Measurements from ENCODE around the gene DDX1. TPM values are rescaled to one million over a fixed set of nuclear protein-coding genes. Genes with fewer than 3 reads are reported as not detected.

The DDX1 gene
- total and polyA plus RNA-seq, 2 experiments from 2014 or later = 99.9 to 102 TPM

DNA sequence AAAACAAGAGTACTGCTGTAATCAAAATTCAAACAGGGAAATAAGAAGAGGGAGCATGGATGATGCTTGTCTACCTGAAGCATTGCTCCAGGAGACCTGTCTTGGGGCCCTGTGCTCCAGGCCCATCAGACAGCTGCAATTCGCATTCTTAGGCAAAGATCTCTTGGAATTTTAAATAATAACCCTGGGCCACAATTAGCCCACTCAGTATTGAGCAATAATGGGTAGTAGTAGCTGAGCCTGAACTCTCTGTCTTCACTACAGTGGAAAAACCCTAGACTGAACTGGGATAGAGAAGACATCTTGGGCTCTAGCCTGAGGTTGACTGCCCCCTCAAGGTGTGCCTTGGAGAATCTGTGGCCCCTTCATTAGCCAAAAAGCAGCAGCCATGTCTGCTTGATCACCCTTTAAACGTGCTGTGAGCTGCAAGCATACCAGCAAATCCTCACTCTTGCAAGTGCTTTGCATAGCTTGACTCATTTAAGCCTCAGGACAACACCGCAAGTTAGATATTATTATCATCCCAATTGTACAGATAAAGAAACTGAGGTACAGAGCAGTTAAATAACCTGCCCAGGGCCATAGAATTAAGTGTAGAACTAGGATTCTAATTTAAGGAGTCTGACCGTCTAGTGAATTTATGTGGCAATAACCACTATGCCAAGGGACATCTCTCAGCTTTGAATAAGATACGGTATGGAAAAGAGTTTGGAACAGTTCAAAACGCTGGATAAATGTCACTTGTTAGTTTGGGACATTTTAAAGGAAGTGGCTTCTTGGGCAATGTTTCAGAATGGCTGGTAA is 69.0 kb downstream of the DDX1 start:
- H3K4me1 Mint-ChIP-seq = no peaks in the 10 kb centered on the region

More for the DNA sequence above, 69.0 kb downstream of the DDX1 start:
- Mint-ChIP-seq H3K4me3 (no peak overlapping the region), H3K36me3 (ENCODE audit: low read depth) (no peaks in the 10 kb centered on the region), H3K27me3 (ENCODE audit: insufficient read depth, low read depth, poor library complexity) (peaks cover 2% of the 10 kb centered on the region), H3K27ac (no peak overlapping the region), H3K9me3 (no peaks in the 10 kb centered on the region)
- DNase-seq (ENCODE audit: low spot score) (no peak), ATAC-seq (no peak)
- Histone ChIP-seq H3K4me3 (no peak overlapping the region), H3K79me2 (replicated peaks; ENCODE audit: insufficient read depth) (no peaks in the 10 kb centered on the region), H3K27ac (ENCODE audit: low read depth) (no peak overlapping the region), H3K27me3 (ENCODE audit: insufficient read depth) (no peaks in the 10 kb centered on the region), H4K20me1 (replicated peaks; ENCODE audit: insufficient read depth) (no peaks in the 10 kb centered on the region), H3K4me1 (ENCODE audit: insufficient read depth) (no peaks in the 10 kb centered on the region), H3F3A (replicated peaks; ENCODE audit: low read depth) (no peaks in the 10 kb centered on the region), H3K36me3 (ENCODE audit: insufficient read depth) (no peaks in the 10 kb centered on the region), H3K9me2 (ENCODE audit: insufficient read depth) (0 out of 2 replicates have a peak, but pooled peaks cover 4% of the 10 kb centered on the region), H2AFZ (no peak overlapping the region), H3K4me2 (no peak overlapping the region)
- no peak for TF ChIP-seq JUNB (IDR thresholded peaks at IDR 0.05; ENCODE audit: unreplicated experiment)
- TF ChIP-seq, protein P1, sequence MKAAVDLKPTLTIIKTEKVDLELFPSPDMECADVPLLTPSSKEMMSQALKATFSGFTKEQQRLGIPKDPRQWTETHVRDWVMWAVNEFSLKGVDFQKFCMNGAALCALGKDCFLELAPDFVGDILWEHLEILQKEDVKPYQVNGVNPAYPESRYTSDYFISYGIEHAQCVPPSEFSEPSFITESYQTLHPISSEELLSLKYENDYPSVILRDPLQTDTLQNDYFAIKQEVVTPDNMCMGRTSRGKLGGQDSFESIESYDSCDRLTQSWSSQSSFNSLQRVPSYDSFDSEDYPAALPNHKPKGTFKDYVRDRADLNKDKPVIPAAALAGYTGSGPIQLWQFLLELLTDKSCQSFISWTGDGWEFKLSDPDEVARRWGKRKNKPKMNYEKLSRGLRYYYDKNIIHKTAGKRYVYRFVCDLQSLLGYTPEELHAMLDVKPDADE (IDR thresholded peaks at IDR 0.05) = no peak
- TF ChIP-seq, protein P2, sequence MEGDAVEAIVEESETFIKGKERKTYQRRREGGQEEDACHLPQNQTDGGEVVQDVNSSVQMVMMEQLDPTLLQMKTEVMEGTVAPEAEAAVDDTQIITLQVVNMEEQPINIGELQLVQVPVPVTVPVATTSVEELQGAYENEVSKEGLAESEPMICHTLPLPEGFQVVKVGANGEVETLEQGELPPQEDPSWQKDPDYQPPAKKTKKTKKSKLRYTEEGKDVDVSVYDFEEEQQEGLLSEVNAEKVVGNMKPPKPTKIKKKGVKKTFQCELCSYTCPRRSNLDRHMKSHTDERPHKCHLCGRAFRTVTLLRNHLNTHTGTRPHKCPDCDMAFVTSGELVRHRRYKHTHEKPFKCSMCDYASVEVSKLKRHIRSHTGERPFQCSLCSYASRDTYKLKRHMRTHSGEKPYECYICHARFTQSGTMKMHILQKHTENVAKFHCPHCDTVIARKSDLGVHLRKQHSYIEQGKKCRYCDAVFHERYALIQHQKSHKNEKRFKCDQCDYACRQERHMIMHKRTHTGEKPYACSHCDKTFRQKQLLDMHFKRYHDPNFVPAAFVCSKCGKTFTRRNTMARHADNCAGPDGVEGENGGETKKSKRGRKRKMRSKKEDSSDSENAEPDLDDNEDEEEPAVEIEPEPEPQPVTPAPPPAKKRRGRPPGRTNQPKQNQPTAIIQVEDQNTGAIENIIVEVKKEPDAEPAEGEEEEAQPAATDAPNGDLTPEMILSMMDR (conservative IDR thresholded peaks at IDR 0.05; ENCODE audit: low read depth in 2 of 2) = no peak; a peak in 1 of 4 replicates
- no peak for TF ChIP-seq EZH2phosphoT487 (IDR thresholded peaks at IDR 0.05; ENCODE audit: unreplicated experiment)
- TF ChIP-seq, protein P3, sequence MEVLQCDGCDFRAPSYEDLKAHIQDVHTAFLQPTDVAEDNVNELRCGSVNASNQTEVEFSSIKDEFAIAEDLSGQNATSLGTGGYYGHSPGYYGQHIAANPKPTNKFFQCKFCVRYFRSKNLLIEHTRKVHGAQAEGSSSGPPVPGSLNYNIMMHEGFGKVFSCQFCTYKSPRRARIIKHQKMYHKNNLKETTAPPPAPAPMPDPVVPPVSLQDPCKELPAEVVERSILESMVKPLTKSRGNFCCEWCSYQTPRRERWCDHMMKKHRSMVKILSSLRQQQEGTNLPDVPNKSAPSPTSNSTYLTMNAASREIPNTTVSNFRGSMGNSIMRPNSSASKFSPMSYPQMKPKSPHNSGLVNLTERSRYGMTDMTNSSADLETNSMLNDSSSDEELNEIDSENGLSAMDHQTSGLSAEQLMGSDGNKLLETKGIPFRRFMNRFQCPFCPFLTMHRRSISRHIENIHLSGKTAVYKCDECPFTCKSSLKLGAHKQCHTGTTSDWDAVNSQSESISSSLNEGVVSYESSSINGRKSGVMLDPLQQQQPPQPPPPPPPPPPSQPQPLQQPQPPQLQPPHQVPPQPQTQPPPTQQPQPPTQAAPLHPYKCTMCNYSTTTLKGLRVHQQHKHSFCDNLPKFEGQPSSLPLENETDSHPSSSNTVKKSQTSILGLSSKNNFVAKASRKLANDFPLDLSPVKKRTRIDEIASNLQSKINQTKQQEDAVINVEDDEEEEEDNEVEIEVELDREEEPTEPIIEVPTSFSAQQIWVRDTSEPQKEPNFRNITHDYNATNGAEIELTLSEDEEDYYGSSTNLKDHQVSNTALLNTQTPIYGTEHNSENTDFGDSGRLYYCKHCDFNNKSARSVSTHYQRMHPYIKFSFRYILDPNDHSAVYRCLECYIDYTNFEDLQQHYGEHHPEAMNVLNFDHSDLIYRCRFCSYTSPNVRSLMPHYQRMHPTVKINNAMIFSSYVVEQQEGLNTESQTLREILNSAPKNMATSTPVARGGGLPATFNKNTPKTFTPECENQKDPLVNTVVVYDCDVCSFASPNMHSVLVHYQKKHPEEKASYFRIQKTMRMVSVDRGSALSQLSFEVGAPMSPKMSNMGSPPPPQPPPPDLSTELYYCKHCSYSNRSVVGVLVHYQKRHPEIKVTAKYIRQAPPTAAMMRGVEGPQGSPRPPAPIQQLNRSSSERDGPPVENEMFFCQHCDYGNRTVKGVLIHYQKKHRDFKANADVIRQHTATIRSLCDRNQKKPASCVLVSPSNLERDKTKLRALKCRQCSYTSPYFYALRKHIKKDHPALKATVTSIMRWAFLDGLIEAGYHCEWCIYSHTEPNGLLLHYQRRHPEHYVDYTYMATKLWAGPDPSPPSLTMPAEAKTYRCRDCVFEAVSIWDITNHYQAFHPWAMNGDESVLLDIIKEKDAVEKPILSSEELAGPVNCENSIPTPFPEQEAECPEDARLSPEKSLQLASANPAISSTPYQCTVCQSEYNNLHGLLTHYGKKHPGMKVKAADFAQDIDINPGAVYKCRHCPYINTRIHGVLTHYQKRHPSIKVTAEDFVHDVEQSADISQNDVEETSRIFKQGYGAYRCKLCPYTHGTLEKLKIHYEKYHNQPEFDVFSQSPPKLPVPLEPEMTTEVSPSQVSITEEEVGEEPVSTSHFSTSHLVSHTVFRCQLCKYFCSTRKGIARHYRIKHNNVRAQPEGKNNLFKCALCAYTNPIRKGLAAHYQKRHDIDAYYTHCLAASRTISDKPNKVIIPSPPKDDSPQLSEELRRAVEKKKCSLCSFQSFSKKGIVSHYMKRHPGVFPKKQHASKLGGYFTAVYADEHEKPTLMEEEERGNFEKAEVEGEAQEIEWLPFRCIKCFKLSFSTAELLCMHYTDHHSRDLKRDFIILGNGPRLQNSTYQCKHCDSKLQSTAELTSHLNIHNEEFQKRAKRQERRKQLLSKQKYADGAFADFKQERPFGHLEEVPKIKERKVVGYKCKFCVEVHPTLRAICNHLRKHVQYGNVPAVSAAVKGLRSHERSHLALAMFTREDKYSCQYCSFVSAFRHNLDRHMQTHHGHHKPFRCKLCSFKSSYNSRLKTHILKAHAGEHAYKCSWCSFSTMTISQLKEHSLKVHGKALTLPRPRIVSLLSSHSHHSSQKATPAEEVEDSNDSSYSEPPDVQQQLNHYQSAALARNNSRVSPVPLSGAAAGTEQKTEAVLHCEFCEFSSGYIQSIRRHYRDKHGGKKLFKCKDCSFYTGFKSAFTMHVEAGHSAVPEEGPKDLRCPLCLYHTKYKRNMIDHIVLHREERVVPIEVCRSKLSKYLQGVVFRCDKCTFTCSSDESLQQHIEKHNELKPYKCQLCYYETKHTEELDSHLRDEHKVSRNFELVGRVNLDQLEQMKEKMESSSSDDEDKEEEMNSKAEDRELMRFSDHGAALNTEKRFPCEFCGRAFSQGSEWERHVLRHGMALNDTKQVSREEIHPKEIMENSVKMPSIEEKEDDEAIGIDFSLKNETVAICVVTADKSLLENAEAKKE (CRISPR knock-in tag; IDR thresholded peaks at IDR 0.05) = no peak
- no peak for TF ChIP-seq POLR2AphosphoS5 (IDR thresholded peaks at IDR 0.05; ENCODE audit: low read depth)
- no peak for TF ChIP-seq EZH2 (IDR thresholded peaks at IDR 0.05; ENCODE audit: low read depth, unreplicated experiment)
- no peak for TF ChIP-seq ZNF114 (CRISPR knock-in tag; IDR thresholded peaks at IDR 0.05)
- no peak for TF ChIP-seq NANOG (IDR thresholded peaks at IDR 0.05; ENCODE audit: borderline replicate concordance)
- TF ChIP-seq, protein P4, sequence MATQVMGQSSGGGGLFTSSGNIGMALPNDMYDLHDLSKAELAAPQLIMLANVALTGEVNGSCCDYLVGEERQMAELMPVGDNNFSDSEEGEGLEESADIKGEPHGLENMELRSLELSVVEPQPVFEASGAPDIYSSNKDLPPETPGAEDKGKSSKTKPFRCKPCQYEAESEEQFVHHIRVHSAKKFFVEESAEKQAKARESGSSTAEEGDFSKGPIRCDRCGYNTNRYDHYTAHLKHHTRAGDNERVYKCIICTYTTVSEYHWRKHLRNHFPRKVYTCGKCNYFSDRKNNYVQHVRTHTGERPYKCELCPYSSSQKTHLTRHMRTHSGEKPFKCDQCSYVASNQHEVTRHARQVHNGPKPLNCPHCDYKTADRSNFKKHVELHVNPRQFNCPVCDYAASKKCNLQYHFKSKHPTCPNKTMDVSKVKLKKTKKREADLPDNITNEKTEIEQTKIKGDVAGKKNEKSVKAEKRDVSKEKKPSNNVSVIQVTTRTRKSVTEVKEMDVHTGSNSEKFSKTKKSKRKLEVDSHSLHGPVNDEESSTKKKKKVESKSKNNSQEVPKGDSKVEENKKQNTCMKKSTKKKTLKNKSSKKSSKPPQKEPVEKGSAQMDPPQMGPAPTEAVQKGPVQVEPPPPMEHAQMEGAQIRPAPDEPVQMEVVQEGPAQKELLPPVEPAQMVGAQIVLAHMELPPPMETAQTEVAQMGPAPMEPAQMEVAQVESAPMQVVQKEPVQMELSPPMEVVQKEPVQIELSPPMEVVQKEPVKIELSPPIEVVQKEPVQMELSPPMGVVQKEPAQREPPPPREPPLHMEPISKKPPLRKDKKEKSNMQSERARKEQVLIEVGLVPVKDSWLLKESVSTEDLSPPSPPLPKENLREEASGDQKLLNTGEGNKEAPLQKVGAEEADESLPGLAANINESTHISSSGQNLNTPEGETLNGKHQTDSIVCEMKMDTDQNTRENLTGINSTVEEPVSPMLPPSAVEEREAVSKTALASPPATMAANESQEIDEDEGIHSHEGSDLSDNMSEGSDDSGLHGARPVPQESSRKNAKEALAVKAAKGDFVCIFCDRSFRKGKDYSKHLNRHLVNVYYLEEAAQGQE (IDR thresholded peaks at IDR 0.05; ENCODE audit: unreplicated experiment) = no peak
- no peak for TF ChIP-seq STAT1 (IDR thresholded peaks at IDR 0.05; ENCODE audit: unreplicated experiment)

Data from GM23338 (cell line).